HepG2 (cell line): ENCODE measurements around the gene ZNF384. TPM values are rescaled to one million over a fixed set of nuclear protein-coding genes. Genes with fewer than 3 reads are reported as not detected.

Experiments used
- BRCA1 ChIP-seq: sonication (generic); formaldehyde crosslinking; IDR thresholded peaks from 2 replicates; pipeline ENCODE4 v1.4.0; 2020; ENCODE audit warnings: missing genetic modification reagents
- DNMT1 ChIP-seq: sonication (generic); formaldehyde crosslinking; IDR thresholded peaks from 2 replicates; pipeline ENCODE4 v1.5.1; 2020; ENCODE audit warnings: mild to moderate bottlenecking, missing genetic modification reagents
- HDAC2 ChIP-seq: sonication (generic); formaldehyde crosslinking; IDR thresholded peaks from 2 replicates; pipeline ENCODE4 v1.4.0; 2020; ENCODE audit warnings: missing genetic modification reagents
- MTF1 ChIP-seq: sonication (generic); formaldehyde crosslinking; IDR thresholded peaks from 2 replicates; pipeline ENCODE4 v1.5.0; 2020; ENCODE audit warnings: missing genetic modification reagents
- MYNN ChIP-seq: sonication (generic); formaldehyde crosslinking; IDR thresholded peaks from 2 replicates; pipeline ENCODE4 v1.4.0; 2020; ENCODE audit warnings: mild to moderate bottlenecking, low read depth, missing genetic modification reagents
- NFIB ChIP-seq: sonication (generic); formaldehyde crosslinking; IDR thresholded peaks from 2 replicates; pipeline ENCODE4 v1.9.0; 2021; ENCODE audit warnings: missing genetic modification reagents, mild to moderate bottlenecking, borderline replicate concordance
- NONO ChIP-seq, 2 experiments: fragments of 450-650 bp in 1 of 2; sonication (generic) in 1 of 2; formaldehyde crosslinking in 1 of 2; IDR thresholded peaks in 1 of 2; conservative IDR thresholded peaks in 1 of 2; 2 replicates each; pipeline versions ENCODE4 v1.6.1 to v1.8.0; 2017 to 2022; ENCODE audit warnings: mild to moderate bottlenecking in 1 of 2, missing genetic modification reagents in 1 of 2, moderate library complexity in 1 of 2
- PRDM4 ChIP-seq: sonication (generic); formaldehyde crosslinking; IDR thresholded peaks from 2 replicates; pipeline ENCODE4 v1.9.0; 2021; ENCODE audit warnings: missing genetic modification reagents, borderline replicate concordance
- RAD51 ChIP-seq: fragments of 450-650 bp; IDR thresholded peaks from 2 replicates; pipeline ENCODE4 v1.6.1; 2016; ENCODE audit warnings: borderline replicate concordance
- RBM22 ChIP-seq: fragments of 200-400 bp; formaldehyde crosslinking; optimal IDR thresholded peaks from 2 replicates; pipeline ENCODE3; 2017; ENCODE audit warnings: mild to moderate bottlenecking, low read length, moderate library complexity
- SALL2 ChIP-seq: sonication (generic); formaldehyde crosslinking; IDR thresholded peaks from 2 replicates; pipeline ENCODE4 v1.8.1; 2023; ENCODE audit warnings: mild to moderate bottlenecking, missing genetic modification reagents, inconsistent platforms
- SAP130 ChIP-seq: IDR thresholded peaks from 2 replicates; pipeline ENCODE4 v1.6.1; 2016; ENCODE audit warnings: low read depth
- SRSF4 ChIP-seq: fragments of 200-400 bp; formaldehyde crosslinking; IDR thresholded peaks from one replicate; pipeline ENCODE4 v1.6.1; 2018; ENCODE audit warnings: mild to moderate bottlenecking, low read depth, low read length, moderate library complexity; ENCODE audit not compliant: poor library complexity, severe bottlenecking
- TIGD3 ChIP-seq: sonication (generic); formaldehyde crosslinking; IDR thresholded peaks from 2 replicates; pipeline ENCODE4 v1.5.1; 2020; ENCODE audit warnings: mild to moderate bottlenecking, missing genetic modification reagents, borderline replicate concordance
- U2AF1 ChIP-seq: fragments of 200-400 bp; formaldehyde crosslinking; optimal IDR thresholded peaks from 2 replicates; pipeline ENCODE3; 2017; ENCODE audit warnings: mild to moderate bottlenecking, low read depth, low read length
- ZNF484 ChIP-seq: sonication (generic); formaldehyde crosslinking; IDR thresholded peaks from 2 replicates; pipeline ENCODE4 v1.5.1; 2020; ENCODE audit warnings: mild to moderate bottlenecking, low read depth, missing genetic modification reagents, borderline replicate concordance
- ZNF512 ChIP-seq: sonication (generic); formaldehyde crosslinking; IDR thresholded peaks from 2 replicates; pipeline ENCODE4 v1.4.0; 2020; ENCODE audit warnings: mild to moderate bottlenecking, missing genetic modification reagents
- ZNF564 ChIP-seq: sonication (generic); formaldehyde crosslinking; IDR thresholded peaks from 2 replicates; pipeline ENCODE4 v1.8.1; 2023; ENCODE audit warnings: mild to moderate bottlenecking, missing genetic modification reagents
- ZNF576 ChIP-seq: sonication (generic); formaldehyde crosslinking; IDR thresholded peaks from 2 replicates; pipeline ENCODE4 v1.4.0; 2020; ENCODE audit warnings: mild to moderate bottlenecking, missing genetic modification reagents
- ZNF691 ChIP-seq: sonication (generic); formaldehyde crosslinking; IDR thresholded peaks from 2 replicates; pipeline ENCODE4 v1.4.0; 2020; ENCODE audit warnings: missing genetic modification reagents, low read depth, mild to moderate bottlenecking, borderline replicate concordance
- ZNF746 ChIP-seq: sonication (generic); formaldehyde crosslinking; IDR thresholded peaks from 2 replicates; pipeline ENCODE4 v1.8.0; 2022; ENCODE audit warnings: mild to moderate bottlenecking, missing genetic modification reagents
- ZNF781 ChIP-seq: sonication (generic); formaldehyde crosslinking; IDR thresholded peaks from 2 replicates; pipeline ENCODE4 v1.5.1; 2020; ENCODE audit warnings: borderline replicate concordance, mild to moderate bottlenecking, missing genetic modification reagents; ENCODE audit errors: not compliant biosample characterization
- ZNF841 ChIP-seq: sonication (generic); formaldehyde crosslinking; IDR thresholded peaks from 2 replicates; pipeline ENCODE4 v1.8.1; 2023; ENCODE audit warnings: missing genetic modification reagents, borderline replicate concordance
- polyA plus RNA-seq, 8 experiments: library from polyadenylated mRNA; depleted of rRNA in 3 of 8; stranded (reverse) in 7 of 8; unstranded in 1 of 8; fragments of >200 nt; fragmentation: Illumina TruSeq in 4 of 8; extraction: Trizol in 4 of 8; gene quantifications; 2 replicates each; pipeline versions ENCODE4 v1.2.1 to v1.2.3, GENCODE V29; 2011 to 2016; ENCODE audit warnings: low read depth in 4 of 8, missing spikeins in 1 of 8, mixed read lengths in 1 of 8; ENCODE audit not compliant: insufficient read depth in 1 of 8
- total RNA-seq, 5 experiments: library from RNA; depleted of rRNA; stranded (reverse); fragments of >200 nt; fragmentation: Illumina TruSeq; extraction: Trizol; gene quantifications; 2 replicates each; pipeline ENCODE4 v1.2.3, GENCODE V29; 2016; ENCODE audit warnings: low read depth in 1 of 5

ZNF384 gene
- total and polyA plus RNA-seq, 2 of the 13 experiments (the other 11 are each of a cell fraction or from before 2014, with no cell fraction given), result 23.6 to 55.3 TPM

- TF ChIP-seq ZNF691, result no peak; the same call in 1 of the 2 replicates
- peak; percentile 71; the same call in 1 of the 2 replicates for TF ChIP-seq HDAC2 (CRISPR knock-in tag)
- no peak for TF ChIP-seq RBM22
- TF ChIP-seq MYNN (CRISPR knock-in tag), result no peak; the same call in 1 of the 2 replicates
- TF ChIP-seq SRSF4, result no peak
- TF ChIP-seq ZNF746 (CRISPR knock-in tag), result peak; percentile 59
- peak; percentile 95 for TF ChIP-seq SALL2 (CRISPR knock-in tag)
- no peak for TF ChIP-seq NFIB (CRISPR knock-in tag)
- TF ChIP-seq ZNF841 (CRISPR knock-in tag), result no peak
- TF ChIP-seq U2AF1, result no peak
- peak; percentile 38; the same call in 1 of the 2 replicates for TF ChIP-seq BRCA1 (CRISPR knock-in tag)
- TF ChIP-seq ZNF781, result peak; percentile 94
- peak; percentile 85 for TF ChIP-seq ZNF564 (CRISPR knock-in tag)
- peak; percentile 96 for TF ChIP-seq SAP130 (CRISPR knock-in tag)
- TF ChIP-seq DNMT1 (CRISPR knock-in tag), result no peak
- peak; percentile 96 for TF ChIP-seq RAD51
- TF ChIP-seq NONO (IDR thresholded peaks at IDR 0.05), result no peak
- peak; percentile 87 for TF ChIP-seq NONO (CRISPR knock-in tag; conservative IDR thresholded peaks at IDR 0.05)
- peak; percentile 77 for TF ChIP-seq ZNF576 (CRISPR knock-in tag)
- no peak for TF ChIP-seq ZNF512 (CRISPR knock-in tag)
- no peak for TF ChIP-seq TIGD3 (CRISPR knock-in tag)
- no peak for TF ChIP-seq MTF1
- no peak for TF ChIP-seq ZNF484
- peak; percentile 89 for TF ChIP-seq PRDM4 (CRISPR knock-in tag)
These were observed 34.6 kb upstream of the ZNF384 start, which contains the start of gene COPS7A (continued) for GRCh38 chr12:6723607-6724408.
